ENCODE data around the gene KCTD16. TPM values are rescaled to one million over a fixed set of nuclear protein-coding genes. Genes with fewer than 3 reads are reported as not detected.

The KCTD16 gene
- polyA plus RNA-seq, 2 of the 4 experiments (the other 2 are of a cell fraction), result 0.10 to 0.32 TPM

DNA sequence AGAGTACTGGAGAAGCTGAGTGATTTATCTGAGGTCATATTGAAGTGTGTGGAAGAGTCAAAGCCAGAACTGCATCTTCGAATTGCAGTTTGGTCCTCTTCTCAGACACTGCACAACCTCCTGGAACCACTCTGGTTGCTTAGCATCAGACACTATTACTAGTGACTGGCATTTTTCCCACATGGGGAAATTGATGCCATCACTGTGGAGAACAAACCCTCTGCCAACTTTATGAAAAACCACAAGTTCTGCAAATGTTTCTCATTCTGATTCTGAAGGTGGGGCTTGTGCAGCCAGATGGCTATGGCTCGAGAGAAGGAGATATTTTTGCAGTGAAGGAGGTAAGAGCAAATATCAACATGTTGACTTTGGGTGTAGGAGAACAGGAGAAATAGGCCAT lies 67.2 kb downstream of the KCTD16 start:
- ATAC-seq (no peak), FAIRE-seq (no peak), DNase-seq (ENCODE audit: low read depth in 1 of 2, low spot score in 1 of 2) (no peak)
- no peak overlapping the region for H3K4me2 ChIP-seq
- H3K27ac ChIP-seq, result no peak overlapping the region
- no peaks in the 10 kb centered on the region for H3K4me1 ChIP-seq
- ChIA-PET CTCF (no interaction called here), POLR2A (no interaction called here)
- H3K9me3 ChIP-seq, result no peaks in the 10 kb centered on the region
- TF ChIP-seq MAZ (IDR thresholded peaks at IDR 0.05; ENCODE audit: borderline replicate concordance, low read depth, low read length) (no peak), RCOR1 (IDR thresholded peaks at IDR 0.05; ENCODE audit: low read depth, low read length) (no peak), EP300 (IDR thresholded peaks at IDR 0.05) (no peak), GATA3 (IDR thresholded peaks at IDR 0.05; ENCODE audit: borderline replicate concordance) (no peak), ZC3H11A (IDR thresholded peaks at IDR 0.05) (no peak), ZSCAN20 (CRISPR knock-in tag; IDR thresholded peaks at IDR 0.05) (no peak)
- TF ChIP-seq, protein P1, sequence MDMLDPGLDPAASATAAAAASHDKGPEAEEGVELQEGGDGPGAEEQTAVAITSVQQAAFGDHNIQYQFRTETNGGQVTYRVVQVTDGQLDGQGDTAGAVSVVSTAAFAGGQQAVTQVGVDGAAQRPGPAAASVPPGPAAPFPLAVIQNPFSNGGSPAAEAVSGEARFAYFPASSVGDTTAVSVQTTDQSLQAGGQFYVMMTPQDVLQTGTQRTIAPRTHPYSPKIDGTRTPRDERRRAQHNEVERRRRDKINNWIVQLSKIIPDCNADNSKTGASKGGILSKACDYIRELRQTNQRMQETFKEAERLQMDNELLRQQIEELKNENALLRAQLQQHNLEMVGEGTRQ (IDR thresholded peaks at IDR 0.05), result no peak
- 4% methylated on average over 2 of the region's 2 CpGs for WGBS (ENCODE audit: missing lambda C conversion rate)
- H3K4me3 ChIP-seq, result no peak overlapping the region

GRCh38 chr5:144247131-144247530 lies 76.5 kb downstream of the KCTD16 start:
- CTCF ChIA-PET, result interaction anchor here (0.6 to 1.1 kb wide), 2 partner anchors 18 to 681 kb away, joined by 3 read pairs; no protein-coding TSS in a partner anchor
- no peak for FAIRE-seq

More at GRCh38 chr5:144247131-144247530, 76.5 kb downstream of the KCTD16 start:
- no peak for TF ChIP-seq MAZ (IDR thresholded peaks at IDR 0.05; ENCODE audit: borderline replicate concordance, low read depth, low read length)
- no peak for TF ChIP-seq CEBPB (IDR thresholded peaks at IDR 0.05)
- TF ChIP-seq, protein P2, sequence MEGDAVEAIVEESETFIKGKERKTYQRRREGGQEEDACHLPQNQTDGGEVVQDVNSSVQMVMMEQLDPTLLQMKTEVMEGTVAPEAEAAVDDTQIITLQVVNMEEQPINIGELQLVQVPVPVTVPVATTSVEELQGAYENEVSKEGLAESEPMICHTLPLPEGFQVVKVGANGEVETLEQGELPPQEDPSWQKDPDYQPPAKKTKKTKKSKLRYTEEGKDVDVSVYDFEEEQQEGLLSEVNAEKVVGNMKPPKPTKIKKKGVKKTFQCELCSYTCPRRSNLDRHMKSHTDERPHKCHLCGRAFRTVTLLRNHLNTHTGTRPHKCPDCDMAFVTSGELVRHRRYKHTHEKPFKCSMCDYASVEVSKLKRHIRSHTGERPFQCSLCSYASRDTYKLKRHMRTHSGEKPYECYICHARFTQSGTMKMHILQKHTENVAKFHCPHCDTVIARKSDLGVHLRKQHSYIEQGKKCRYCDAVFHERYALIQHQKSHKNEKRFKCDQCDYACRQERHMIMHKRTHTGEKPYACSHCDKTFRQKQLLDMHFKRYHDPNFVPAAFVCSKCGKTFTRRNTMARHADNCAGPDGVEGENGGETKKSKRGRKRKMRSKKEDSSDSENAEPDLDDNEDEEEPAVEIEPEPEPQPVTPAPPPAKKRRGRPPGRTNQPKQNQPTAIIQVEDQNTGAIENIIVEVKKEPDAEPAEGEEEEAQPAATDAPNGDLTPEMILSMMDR (IDR thresholded peaks at IDR 0.05), result no peak
- TF ChIP-seq, protein P3, sequence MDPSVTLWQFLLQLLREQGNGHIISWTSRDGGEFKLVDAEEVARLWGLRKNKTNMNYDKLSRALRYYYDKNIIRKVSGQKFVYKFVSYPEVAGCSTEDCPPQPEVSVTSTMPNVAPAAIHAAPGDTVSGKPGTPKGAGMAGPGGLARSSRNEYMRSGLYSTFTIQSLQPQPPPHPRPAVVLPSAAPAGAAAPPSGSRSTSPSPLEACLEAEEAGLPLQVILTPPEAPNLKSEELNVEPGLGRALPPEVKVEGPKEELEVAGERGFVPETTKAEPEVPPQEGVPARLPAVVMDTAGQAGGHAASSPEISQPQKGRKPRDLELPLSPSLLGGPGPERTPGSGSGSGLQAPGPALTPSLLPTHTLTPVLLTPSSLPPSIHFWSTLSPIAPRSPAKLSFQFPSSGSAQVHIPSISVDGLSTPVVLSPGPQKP (IDR thresholded peaks at IDR 0.05; ENCODE audit: low read depth, low read length), result no peak
- no peak for TF ChIP-seq PHF8 (IDR thresholded peaks at IDR 0.05; ENCODE audit: borderline replicate concordance, low read depth)
- TF ChIP-seq HMGXB4 (CRISPR knock-in tag; IDR thresholded peaks at IDR 0.05; ENCODE audit: borderline replicate concordance), result no peak
- no peak for TF ChIP-seq JUNB (IDR thresholded peaks at IDR 0.05)
- TF ChIP-seq, protein P4, sequence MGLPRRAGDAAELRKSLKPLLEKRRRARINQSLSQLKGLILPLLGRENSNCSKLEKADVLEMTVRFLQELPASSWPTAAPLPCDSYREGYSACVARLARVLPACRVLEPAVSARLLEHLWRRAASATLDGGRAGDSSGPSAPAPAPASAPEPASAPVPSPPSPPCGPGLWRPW (IDR thresholded peaks at IDR 0.05), result no peak
- no peak for TF ChIP-seq RAD21 (conservative IDR thresholded peaks at IDR 0.05 in 1 of 2, IDR thresholded peaks at IDR 0.05 in 1 of 2)
- no peak for TF ChIP-seq CHD4 (IDR thresholded peaks at IDR 0.05; ENCODE audit: borderline replicate concordance)
- no peak for TF ChIP-seq E2F6 (IDR thresholded peaks at IDR 0.05; ENCODE audit: borderline replicate concordance, low read depth)
- TF ChIP-seq, protein P1 (IDR thresholded peaks at IDR 0.05), result no peak
- TF ChIP-seq ESRRA (IDR thresholded peaks at IDR 0.05; ENCODE audit: borderline replicate concordance, low read length), result no peak
- TF ChIP-seq, protein P5, sequence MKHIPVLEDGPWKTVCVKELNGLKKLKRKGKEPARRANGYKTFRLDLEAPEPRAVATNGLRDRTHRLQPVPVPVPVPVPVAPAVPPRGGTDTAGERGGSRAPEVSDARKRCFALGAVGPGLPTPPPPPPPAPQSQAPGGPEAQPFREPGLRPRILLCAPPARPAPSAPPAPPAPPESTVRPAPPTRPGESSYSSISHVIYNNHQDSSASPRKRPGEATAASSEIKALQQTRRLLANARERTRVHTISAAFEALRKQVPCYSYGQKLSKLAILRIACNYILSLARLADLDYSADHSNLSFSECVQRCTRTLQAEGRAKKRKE (CRISPR knock-in tag; IDR thresholded peaks at IDR 0.05; ENCODE audit: low read depth), result no peak
- POLR2A ChIA-PET, result no interaction called here
- no peaks in the 10 kb centered on the region for H3K9me3 ChIP-seq
- no peak overlapping the region for H3K27ac ChIP-seq
- H3K4me3 ChIP-seq, result no peak overlapping the region
- ATAC-seq (no peak), DNase-seq (ENCODE audit: low read depth in 1 of 2, low spot score in 1 of 2) (no peak)
- no peaks in the 10 kb centered on the region for H3K4me1 ChIP-seq
- H3K4me2 ChIP-seq, result no peak overlapping the region
